A549 (cell line): ENCODE data around the gene MARK1.

Experiments used
- CTCF ChIP-seq: fragments of >200 bp; sonication (Bioruptor Twin); formaldehyde crosslinking; IDR thresholded peaks from 3 replicates; pipeline ENCODE4 v1.5.1; 2016
- ELK1 ChIP-seq: fragments of 150-350 bp; IDR thresholded peaks from 2 replicates; pipeline ENCODE4 v1.6.1; 2014; ENCODE audit warnings: low read depth, mild to moderate bottlenecking, low read length
- NFE2L2 ChIP-seq: fragments of 150-350 bp; conservative IDR thresholded peaks from 2 replicates; pipeline ENCODE4 v1.6.1; 2014; ENCODE audit warnings: low read length
- POLR2A ChIP-seq: IDR thresholded peaks from 2 replicates; pipeline ENCODE4 v1.6.1; 2012; ENCODE audit warnings: mild to moderate bottlenecking, low read length

GRCh38 chr1:220528679-220529501 lies 954 bp downstream of the MARK1 start:
- TF ChIP-seq CTCF (no peak), NFE2L2 (no peak), POLR2A (no peak), ELK1 (no peak)
